NCI-H748 (cell line): ENCODE measurements around the gene COX7A2.

ENCODE experiments used
- DNase-seq: peaks from one replicate; lab custom pipeline; 2025; ENCODE audit not compliant: unreplicated experiment; lab: John Stamatoyannopoulos, UW

COX7A2 gene

DNA sequence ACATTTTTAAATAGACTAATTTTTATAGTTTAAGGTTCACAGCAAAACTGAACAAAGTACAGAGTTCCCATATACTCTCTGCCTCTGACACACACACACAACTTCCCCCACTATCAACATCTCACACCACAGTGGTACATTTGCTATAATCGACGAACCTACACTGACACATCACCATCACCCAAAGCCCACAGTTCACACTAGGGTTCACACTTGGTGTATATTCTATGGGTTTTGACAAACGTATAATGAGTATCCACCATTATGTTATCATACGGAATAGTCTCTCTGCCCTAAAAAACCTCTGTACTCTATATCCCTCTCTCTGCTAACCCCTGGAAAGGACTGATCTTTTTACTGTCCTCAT lies 25.4 kb upstream of the COX7A2 start:
- no peak for DNase-seq

DNA sequence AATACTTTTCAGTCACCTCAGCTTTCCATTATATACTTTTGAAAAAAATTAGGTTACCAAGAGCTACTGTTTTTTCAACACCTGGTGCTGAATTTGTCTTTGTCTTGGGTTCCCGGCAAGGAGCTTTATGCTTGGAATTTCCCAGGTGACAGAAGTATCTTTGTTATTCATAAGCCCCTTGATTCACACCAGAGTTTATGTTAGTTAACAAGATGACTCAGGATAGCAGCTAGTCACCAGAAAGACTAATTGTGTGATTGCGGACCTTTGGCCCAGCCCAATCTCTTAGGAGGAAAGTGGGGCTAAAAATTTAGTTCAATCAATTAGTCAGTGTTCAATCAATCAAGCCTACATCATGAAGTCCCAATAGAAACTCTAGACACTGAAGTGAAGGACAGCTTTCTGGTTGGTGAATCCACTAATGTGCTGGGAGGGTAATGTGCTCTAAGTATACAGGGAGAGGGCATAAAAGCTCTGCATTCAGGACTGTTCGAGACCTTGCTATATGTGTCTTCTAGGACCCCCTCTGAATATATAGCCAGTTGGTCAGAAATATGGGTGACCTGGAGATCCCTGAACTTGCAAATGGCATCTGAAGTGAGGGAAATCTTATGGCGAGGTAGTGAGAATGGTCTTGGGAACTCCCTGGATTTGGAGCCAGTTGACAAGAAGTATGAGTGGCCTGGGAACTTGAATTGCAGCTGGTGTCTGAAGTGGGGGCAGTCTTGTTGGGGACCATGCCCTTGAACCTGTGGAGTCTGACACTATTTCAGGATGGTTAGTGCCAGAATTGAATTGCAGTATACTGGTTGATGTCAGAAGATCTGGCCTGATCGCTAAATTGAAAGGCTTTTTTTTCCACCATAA lies 24.8 kb upstream of the COX7A2 start:
- DNase-seq: no peak

DNA sequence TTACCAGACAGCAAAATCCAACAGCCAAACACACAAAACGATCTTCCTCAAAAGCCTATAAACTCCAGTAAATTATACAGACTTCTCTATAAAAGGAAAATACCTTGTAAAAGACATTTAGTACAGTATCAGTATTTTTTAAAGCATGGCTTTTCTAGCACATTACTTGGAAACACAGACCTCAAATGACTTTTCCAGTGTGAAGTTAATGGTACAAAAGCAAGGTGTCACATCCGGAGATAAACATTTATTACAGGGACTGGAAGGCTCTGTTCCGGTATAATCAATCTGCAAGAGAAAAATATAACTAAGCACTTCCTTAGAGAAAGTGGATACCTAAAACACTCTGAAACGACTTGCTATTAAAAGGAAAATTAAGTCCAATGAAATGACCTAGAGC lies 23.9 kb upstream of the COX7A2 start:
- DNase-seq: no peak

DNA sequence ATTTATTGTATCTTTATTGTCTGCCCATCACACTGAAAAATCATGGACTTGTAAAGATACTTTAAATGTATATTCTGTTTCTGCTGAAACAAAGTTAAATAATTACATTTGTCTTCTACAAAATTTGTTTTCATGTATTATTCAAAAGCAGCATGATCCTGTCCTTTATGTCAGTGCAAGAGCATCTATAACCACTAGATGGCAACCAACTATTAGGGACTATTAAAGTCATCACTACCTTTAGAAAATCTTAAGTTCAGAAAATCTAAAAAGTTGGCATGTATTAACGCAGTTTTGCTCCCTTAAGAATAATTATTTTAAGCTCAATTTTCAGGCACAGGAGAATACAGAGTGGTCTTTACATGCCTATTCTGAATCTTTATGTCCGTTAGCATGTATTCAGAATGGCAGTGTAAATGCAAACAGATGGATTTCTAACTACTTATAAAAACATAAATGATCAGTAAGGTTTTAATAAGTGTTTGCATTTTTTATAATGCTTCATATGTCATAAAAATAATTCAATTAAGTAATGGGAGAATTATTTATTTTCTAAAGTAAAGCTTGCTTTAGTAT lies 23.2 kb upstream of the COX7A2 start:
- peak; percentile 43 for DNase-seq

DNA sequence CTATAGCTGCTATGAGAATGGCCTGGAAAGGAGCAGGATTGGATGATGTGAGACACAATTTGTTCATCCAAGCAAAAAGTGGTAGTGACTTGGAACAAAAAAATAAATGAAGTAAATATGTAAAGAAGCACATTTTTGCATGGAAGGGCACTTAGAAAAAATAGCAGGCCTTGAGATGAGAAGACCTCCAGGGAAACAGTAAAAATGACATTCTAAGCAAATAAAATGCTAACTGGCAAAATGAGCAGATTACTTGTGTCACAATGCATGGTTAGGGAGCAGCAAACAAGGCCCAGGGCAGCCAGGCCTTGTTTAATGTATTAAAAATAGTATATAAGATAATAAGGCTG lies 19.8 kb upstream of the COX7A2 start:
- no peak for DNase-seq

DNA sequence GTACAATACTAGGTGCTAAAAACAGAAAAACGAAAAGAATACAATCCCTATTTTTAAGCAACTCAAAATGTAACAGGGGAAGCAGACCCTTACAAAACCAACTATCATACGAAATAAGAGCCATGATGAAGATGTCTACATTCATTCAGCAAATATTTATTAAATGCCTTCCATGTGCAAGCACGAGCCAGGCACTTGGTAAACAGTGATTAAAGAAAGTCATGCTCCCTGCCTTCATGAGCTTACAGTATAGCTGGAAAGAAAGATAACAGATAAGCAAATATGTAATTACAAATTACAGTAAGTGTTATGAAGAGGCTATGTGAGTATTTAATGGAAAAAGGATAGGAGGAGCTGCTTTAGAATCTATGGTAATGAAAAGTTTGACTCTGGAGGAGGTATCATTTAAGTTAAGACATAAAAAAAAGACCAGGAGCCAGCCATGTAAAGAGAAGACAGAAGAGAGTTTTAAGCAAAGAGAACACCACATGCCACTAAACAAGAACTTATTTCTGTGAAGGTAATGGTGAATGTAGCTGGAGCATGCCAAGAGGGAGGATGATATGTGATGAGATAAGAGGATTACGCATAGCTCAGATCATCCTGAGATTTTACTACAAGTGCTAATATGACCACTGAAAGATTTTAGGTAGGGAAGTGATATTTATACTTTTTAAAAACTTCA lies 19.3 kb upstream of the COX7A2 start:
- no peak for DNase-seq

DNA sequence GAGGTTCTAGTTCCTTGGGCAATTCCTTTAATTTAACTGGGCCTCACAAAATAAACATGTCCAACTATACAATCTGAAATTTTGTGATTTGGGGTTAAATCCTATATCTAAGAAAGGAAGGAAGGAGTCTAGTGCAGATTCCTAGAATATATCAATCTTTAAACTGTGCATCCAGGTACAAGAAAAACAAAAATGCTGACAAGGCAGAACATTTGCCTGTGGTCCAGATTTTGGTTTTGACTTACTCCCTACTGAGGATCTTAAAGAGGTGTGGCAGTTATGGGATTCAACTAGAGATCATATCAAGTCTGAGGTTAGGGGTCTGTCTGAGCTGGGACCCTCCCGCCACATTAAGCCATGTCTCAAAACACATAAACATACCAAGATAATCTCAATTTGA lies 17.7 kb upstream of the COX7A2 start:
- no peak for DNase-seq

DNA sequence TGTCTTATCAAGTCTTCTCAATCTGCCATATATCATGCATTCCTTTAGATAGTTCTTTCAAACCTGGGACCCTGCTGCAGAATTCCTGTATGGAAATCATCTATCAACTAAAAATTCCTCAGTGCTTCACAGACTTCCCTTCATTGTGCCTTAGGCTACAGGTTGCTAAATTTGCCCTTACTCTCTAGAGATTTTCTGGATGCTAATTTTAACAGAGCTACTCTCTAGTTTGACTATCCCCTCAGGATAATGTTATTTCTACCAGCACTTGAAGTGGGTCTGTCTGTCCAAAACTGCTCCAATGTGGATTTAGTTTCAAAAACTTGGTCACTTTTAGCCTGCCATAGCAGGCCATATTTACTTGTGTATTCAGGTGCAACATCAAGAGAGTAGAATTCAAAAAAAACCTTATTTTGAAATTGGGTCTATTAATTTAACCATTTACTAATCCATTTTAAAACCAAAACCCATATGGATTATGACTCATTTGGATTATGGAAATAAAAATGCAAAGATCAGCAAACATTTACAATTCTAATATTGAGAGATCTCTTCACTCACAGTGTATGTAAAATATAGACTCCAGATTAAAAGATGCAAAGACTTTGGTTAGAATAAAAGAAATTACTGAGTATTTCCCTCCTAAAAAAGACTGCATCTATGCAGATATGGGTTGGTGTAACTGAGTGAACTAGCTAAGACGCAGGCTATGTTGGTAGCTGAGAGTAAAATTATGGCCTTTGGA lies 13.9 kb upstream of the COX7A2 start:
- DNase-seq: no peak

DNA sequence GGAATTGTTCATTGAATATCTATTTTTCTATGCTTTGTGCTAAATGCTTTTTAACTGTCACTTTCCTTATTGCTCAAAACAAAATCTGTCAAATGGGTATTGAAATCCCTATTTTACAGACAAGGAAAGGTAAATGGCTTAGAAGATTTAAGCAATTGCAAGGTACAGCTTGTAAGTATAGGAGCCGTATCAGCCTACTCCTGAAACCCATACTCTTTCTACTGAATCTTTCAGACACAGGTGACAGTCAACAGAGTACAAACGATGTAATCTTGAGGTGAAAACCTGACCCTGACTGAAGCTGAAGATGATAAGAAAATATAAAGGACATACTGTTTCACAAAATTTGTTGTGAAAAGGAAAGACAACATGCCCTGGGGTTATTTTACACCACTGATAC lies 7.0 kb upstream of the COX7A2 start:
- no peak for DNase-seq

DNA sequence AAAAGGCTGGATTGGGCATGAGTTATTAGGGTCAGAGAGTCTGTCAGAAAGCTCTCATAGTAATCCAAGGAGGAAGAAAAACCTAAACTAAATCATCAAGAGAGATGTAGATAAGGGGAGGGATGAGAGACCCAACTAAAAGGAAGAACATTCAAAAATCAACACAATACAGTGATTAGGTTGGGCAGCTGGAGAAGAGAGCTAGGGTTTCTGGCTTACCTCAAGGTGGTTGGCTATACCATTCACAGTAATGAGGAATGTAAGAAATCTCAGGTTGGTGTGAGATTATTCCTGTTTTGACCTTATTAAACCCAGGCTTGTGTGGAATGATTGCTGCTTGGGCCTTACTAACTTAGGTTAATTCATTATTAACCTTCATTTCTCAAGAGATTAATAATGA lies 6.2 kb upstream of the COX7A2 start:
- DNase-seq: no peak

DNA sequence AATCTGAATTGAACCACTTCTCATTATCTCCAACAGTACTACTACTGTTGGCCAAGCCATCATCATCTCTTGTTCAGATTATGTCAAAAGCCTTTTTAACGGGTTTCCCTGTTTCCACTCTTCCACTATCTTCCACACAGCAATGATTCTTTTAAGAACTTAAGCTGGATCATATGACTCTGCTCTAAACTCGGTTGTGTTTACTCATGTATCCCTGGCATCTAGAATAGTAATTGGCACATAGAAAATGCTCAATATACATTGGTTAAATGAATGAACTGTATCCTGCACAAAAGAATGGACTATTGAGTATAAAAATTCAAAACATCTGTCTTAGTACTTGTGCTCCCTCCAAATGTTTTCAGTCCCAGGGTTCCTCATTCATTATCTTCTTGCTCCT lies 2.8 kb upstream of the COX7A2 start:
- DNase-seq: no peak

DNA sequence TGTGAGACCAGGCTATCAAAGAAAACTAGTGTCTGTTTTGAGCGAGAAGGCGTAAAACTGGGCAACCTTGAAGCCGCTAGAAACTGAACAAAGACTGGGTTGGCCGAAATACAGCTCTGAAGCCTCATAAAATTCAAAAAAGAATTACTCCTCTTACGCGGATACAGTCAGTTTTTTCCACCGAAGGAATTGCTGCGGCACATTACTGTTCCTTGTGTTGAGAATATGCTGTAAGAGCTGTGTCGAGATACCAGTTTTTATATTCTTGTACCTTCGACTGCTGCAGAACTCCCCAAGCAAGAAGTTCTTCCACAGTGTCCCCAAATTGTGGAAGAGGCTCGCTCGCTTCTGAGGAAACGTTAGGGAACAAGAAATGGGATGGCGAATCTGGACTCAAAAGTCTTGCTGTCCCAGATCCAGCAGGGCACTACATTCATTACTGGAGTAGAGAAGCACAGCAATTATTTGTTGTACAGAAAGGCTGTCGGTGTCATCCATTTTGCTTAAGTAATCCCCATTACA lies 523 bp upstream of the COX7A2 start:
- peak; percentile 43 for DNase-seq

DNA sequence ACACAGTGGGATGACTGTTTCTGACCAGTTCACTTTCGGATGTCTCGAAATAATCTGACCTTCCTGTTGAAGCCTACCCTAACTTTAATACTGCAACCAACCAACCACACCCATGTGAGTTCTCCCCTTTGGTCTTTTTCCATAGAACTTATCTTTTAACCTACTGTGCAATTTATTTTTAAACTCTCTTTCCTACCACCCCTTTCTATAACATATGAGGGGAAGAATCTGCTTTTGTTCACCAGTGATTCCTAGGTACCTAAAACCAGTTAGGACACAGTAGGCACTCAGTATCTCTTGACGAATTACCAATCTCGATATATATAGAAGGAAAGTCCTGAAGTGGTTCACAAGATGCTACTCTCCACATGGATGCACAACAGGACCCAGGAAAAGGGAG lies 7.0 kb downstream of the COX7A2 start:
- DNase-seq: no peak

DNA sequence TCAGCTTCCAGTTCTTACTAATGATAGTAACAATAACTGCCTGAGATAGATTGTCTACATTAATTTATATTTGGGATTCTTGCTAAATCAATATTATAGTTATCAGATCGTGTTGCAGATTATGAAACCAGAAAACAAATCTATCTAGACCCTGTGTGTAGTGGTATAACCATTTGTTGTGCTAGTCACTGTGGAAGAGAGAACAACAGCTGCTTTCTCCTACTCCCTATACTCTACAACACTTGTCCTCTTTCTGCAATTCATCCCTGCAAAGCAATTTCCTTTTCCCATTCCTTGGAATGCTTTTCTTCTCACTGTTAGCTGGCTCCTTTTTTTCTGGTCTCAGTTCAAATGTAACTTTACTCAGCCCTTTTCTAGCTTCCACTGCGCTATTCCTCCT lies 8.3 kb downstream of the COX7A2 start:
- DNase-seq: no peak

DNA sequence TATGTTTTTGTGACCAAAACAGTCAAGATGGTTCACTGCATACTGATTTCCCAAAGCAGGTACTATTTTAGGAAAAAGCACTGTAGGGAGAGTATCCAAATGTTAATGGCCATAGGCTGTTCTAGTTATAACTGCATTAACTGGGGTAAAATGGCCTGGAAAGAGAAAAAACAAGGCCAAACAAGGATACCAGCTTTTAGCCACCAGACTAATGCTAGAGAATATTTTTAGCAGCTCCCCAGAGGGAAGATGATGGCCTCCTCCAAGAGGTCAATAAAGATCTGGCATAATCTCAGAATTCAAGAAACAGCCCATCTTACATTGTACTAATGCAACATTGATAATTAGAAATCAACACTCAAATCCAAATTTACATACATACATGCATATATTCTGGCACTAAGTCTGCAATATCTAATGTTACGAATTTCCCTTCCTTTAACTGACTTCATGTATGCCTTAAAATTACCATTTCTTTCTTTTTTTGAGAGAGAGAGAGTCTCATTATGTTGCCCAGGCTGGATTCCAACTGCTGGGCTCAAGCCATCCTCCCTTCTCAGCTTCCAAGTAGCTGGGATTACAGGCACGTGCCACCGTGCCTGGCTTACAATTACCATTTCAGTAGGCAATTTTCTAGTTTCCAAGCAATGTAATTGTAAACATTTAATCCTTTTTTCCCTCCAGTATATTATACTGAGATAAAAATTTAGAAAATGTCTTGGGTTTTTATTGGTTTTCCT lies 9.3 kb downstream of the COX7A2 start:
- no peak for DNase-seq

DNA sequence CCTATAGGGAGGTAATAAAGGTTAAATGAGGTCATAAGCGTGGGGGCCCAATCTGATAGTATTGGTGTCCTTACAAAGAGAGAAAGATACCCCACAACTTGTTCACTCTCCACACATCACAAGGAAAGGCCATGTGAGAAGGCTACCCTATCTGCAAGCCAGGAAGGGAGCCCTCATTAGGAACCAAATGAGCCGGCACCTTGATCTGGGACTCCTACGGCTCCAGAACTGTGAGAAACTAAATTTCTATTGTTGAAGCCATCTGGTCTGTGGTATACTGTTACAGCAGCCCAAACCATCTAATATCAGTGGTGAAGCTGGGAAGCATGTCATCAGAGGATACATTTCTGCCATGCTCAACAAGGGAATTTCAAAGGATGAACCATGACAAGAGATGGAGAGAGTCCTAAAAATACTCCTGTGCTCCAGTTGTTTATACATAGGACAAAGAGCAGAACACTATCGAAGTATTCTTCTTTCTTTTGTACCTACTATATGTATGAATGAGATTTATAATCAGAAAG lies 10.4 kb downstream of the COX7A2 start:
- DNase-seq: no peak

DNA sequence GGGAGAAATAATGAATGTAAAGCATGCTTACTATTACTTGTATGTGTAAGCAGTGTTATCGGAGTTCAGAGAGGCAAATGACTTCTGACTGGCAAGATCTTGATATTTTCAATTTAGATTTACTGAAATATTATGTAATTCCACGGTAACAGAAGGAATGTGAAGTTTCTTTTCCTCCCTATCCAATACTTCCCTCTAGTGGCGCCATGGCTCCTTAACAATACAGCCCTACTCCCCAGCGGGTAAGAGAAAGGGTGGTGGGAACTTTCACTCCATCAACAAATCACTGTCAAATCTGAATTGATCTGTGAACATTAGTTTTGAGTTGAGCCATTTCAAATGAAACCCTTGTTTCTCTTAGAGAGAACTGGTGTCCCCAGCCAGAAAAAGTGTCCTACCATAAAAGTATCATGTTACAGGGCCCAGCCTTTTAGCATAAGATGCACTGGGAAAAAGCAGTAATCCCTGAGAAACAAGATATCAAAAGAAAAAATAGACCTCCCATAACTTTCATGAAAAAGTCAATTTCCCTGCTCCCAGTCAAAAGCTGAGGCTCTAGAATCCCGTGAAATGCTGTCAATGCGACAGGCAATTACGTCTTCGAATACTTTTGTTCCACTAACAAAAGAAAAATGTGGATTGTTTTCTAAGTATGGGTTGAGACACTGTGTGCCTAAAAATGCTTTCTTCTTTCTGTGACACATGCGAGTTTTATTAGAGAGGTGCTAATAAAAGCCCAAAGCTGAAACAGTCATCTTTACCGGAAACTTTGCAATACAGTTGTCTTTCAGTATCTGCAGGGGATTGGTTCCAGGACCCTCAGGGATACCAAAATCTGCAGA lies 12.9 kb downstream of the COX7A2 start:
- peak; percentile 18 for DNase-seq

DNA sequence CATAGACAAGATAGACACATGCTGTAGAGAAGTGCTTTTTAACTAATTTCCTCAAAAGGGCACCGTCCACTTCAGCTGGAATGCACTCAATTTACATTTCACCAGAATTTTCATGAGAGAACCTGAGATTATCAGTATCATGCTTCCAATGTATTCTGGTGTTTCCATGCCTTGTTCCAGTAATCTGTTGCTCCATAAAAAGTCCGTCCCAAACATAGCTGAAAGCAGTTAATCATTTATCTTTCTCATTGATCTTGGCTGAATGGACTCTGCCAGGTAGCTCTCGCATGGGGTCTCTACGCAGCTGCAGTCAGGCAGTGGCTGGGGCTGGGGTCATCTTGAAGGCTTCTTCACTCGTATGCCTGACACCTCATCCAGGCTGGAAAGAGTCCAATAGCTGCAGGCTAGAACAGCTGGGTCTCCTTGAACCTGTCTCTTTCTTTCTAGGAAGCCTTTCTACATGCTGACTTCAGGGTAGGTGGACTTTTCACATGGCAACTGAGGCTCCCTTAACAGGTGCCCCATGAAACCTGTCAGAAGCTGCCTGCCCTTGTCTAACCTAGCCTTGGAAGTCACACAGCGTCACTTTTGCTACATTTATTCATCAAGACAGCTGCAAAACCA lies 19.2 kb downstream of the COX7A2 start:
- DNase-seq: no peak

DNA sequence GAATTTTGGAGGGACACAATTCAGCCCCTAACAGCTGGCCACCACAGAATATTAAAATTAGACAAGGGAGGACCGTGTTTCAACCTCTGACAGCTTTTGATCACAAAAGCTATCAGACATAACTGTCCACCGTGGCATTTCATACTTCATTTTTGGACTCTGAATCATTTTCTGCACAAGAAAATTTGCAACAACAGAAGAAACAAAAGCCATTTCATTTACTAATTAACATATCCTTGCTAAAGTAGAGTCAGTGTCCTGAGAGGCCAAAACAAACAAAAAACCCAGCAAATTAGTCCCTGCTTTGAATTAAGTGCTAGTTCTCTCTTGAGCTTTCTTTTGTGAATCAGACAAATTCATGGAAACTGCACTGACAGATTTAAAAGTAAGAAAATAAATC lies 20.2 kb downstream of the COX7A2 start:
- no peak for DNase-seq
